Fibroblast of gingiva (primary cell): Measurements from ENCODE around the gene GATA5.
"Not testable (repeated sequence)": the region's sequence is repeated elsewhere in the genome, so short reads cannot be mapped to it uniquely, and the experiment has no call there.

Experiments used
- DNase-seq: peaks from one replicate; pipeline ENCODE4 v3.0.0-alpha.2; 2011; ENCODE audit warnings: low read depth

GATA5 gene

DNA sequence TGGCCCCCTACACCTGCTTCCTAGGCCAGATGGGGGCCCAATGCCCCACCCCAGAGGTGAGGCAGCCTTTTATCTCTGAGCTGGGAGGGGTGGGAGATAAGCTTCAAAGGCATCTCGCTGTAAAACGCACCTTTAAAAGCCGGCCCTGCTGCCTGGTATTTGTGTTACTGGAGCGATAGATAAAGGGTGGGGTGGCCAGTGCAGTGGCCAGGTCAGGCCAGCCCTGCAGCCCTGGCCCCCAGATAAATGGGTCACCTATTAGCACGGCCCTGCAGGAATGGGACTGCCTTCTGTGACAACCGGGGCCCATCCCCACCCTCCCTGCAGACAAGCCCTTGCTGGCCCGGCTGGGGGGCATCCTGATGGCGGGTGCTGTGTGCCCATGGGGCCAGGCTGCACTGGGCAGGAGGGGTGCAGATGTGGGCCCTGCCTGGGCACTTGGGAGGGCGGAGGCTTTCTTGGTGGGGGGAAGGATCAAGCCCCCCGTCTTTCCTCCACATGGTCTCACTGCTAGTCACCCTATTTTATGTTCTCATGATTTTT lies 45.4 kb downstream of the GATA5 start:
- no peak for DNase-seq

DNA sequence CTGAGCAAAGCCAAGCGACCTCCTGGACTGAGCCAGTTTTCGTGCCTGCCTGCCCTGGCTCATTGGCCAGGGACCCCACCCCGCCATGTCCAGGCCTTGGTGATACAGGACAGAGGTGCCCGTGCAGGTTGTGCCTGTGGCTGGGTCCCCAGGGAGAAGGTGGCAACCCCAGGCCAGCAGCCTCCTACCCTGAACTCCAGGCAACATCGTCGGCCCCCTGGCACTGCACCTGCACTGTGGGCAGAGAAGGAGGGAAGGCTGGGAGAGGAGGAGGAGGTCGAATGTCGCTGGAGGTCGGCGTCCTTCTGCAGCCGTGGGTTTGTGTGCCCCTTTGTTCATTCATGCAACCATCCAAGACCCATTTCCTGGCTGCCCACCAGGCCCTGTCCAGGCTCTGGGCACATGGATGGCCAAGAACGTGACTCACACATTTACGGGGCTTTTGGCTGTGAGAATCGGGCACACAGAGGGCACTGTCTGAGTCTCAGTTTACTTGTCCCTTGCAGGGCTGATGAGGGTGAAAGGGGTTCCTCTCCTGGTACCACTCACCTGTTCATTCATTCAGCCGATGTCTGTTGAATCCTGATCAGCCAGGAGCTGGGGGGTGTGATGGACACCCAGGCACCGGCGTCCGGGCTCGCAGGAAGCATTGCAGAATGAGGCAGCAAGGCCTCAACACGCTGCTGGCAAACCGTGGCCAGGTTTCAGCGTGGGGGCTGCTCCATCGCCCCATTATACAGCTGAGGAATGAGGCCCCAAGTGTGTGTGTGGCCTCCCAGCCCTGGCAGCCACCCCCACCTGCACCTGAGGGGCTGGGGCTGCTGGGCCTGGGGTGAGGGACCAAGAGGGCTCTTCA lies 46.1 kb downstream of the GATA5 start:
- DNase-seq, result no peak

DNA sequence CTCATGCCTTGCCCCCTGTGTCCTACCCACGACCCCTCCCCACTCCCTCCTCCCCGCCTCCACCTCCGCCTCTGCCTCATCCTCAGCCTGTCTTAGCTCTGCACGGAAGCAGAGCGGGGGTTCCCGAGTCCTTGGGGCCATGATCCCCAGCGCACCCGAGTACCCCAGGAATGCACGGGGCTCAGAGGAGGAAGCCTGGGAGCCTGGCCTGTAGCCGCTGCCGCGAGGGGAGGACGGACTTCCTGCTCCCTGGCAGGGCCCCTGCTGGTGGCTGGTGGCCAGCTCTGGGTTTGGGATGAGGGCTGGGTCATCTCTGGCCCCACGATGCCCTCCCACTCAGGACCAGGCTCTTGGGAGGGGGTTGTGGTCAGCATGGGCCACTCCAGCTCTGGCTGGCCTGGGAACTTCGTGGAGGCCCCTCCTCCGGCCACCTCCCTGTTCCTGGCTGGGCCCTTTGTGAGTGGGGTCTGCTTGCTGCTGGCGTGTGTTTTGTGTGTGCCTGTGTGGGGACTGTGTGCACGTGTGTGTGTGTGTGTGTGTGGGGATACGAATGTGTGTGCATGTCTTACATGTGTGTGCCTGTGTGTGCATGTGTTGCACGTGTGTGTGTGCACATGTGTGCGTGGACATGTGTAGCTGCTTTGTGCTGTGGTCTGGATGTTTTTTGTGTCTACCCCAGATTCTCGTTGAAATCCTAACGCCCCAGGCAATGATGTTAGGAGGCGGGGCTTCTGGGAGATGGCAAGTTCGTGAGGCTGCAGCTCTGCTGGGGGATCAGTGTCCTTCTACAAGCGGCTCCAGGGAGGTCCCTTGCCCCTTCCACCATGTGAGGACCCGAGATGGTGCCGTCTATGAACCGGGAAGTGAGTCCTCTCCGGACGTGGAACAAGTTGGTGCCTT lies 47.1 kb downstream of the GATA5 start:
- DNase-seq, result no peak

DNA sequence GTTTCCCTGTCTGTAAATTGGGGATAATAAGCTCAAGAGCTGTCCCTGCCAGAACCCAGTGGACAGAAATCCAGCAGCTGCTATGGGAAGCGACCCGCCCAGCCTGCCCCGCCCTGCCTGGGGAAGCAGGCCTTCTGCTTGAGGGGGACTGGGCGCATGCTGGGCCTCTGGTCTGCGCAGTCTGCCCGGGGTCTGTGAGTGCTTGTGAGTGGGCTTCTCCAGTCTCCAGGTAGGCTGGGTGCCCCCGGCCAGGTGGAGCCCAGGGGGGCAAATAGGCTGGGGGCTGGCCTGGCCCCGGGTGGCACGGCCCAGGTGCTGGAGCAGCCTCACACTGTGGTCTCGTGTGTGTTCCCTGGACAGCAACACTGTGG lies 47.8 kb downstream of the GATA5 start:
- DNase-seq, result no peak

DNA sequence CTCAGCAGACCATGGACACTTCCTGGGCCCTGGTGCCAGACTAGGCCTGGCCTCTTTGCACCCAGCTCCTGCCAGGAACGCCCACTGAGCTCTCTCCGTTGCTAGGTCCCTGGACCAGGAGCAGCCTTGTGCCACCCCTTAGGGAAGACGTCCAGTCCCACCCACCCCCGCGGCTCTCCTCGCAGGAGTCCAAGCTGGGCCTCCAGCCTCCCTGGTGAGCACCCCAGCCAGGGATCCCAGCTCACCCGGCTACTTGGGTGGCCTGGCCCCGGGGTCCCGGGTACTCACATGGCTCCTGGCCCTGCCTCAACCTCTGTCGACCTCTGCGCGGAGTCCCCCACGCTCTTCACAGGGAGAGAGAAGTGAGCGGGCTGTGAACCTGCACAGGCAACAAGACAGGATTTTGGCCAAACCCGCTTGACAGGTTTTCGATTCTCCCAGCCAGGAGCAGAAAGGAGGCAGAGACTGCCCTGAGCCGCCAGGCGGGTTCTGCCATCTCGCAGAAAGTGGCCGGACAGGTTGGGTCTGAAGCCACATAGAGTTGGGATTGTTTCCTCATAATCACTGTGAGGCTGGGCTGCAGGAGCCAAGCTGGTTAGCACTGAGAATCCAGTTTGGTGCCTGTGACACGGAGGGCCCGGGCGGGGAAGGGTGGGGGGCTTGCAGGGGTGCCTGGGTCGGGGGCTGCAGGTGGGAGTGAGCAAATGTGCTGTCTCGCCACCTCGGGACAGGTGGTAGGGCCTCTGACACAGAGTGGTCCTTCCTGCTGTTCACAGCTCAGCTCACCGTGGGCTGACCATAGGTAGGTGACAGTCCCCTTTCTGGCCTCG lies 48.4 kb downstream of the GATA5 start, which contains the start of gene RBBP8NL:
Gene RBBP8NL, minus strand, starts transcription at position 368 of the 830 bp plus-strand sequence. CDS start 7,892 bp downstream, outside the sequence.
- DNase-seq, result no peak

DNA sequence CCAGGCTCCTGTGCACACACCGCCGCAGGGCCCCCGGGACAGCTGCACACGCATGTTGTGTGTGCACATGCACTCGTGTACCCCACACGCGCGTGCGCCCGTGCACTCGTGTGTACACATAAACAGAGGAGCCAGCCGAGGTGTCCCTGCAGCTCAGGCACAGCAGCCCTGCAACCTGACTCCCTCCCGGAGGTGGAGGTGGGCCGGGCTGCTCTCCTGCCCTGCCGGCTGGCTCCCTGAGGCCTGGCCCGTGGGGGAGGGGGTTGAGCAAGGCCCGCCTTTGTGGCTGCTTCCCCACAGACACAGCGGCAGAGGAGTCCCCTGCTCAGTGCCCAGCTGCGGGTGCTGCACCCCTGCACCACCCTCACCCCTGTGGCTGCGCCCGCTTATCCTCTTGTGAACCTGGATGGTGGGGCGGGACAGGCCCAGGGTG lies 49.1 kb downstream of the GATA5 start:
- DNase-seq, result no peak

DNA sequence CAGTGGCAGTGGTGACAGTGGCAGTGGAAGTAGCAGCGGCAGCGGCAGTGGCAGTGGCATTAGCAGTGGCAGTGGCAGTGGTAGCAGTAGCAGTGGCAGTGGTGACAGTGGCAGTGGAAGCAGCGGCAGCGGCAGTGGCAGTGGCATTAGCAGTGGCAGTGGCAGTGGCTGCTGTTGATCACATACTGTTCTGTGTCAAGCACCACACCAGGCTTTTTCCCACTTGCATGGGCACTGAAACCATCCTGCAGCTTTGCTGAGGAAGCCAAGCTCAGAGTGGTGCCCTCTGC lies 49.8 kb downstream of the GATA5 start:
- not testable (repeated sequence) for DNase-seq

DNA sequence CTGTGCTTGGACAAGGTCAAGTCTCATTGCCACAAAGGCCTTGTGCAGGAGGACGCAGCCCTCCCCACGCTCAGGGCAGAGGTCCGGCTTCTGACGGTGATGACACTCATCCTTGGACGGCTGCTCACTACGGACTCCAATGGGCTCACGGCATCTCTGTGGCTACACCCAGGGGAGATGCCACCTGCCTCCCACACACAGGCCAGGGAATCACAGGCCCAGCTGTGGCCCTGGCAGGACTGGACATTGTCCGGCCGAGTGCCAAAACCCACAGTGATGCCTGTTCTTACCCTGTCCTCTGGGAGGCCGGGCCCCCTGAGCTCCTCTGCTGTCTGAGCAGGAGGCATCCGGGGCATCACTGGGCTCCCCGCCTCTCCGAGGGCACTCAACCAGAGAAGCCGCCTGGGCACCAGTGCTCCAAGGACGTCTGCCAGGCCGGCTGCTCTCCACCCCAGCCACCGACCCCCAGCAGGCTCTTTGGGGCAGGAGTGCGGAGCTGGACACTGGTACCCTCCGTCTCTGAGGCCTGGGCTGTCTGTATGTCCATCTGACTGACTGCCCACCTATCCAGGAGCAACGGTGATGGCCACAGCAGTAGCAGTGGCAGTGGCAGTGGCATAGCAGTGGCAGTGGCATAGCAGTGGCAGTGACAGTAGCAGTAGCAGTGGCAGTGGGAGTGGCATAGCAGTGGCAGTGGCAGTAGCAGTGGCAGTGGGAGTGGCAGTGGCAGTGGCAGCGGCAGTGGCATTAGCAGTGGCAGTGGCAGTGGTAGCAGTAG lies 50.3 kb downstream of the GATA5 start:
- DNase-seq, result no peak

DNA sequence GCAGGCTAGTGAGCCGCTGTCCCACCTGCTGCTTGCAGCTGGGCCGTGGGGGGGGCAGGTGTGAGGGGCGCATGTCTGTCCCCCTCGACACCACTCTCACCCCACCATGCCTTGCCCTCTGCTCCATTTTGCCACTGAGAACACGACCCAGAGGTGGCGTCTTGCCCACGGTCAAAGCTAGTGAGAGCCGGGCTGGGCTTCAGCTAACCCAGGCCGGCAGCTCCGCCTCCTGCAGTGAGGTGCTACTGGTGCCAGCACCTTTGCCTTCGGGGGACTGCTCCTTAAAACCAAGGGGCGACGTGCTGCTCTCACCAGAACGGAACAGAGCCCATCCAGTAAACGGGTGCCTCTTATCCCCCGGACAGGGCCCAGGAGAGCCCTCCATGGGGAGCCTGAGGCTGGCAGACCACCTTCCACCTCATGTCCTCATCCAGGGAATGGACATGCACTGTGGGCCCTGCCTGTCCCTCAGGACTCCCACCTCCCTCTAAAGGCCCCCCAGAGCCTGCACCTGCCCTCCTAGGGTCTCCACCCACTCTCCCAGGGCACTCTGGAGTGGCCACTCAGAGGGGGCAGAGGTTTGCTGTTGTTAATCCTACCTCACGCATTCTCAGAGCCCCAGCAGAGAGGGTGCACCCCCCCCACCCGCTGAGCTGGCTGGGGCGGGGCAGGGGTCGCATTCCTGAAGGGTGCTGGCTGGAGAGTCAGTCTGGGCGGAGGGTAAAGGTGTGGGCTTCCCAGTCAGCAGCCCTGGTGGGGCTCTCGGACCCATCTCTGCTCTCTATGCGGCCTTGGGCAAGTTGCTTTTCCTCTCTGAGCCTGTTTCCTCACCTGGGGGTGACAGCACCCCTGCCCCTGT lies 51.3 kb downstream of the GATA5 start:
- DNase-seq, result no peak

DNA sequence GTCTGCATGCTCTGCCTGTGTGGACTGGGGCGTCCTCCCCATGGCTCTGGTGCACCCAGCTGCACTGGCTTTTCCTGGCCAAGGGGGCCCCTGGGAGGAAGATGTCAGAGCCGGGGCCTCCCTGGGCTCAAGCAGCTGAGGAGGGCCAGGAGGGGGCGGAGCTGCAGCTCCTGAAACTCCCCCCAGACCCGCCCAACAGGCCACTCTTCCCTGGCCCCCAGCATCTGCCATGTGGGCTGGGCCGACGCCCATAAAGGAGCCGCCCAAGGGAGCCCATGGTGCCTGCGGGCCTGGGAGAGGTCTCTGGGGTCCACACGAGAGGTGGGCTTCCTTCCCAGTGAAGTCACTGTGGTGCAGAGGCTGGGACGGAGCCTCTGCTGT lies 52.5 kb downstream of the GATA5 start:
- DNase-seq, result no peak

DNA sequence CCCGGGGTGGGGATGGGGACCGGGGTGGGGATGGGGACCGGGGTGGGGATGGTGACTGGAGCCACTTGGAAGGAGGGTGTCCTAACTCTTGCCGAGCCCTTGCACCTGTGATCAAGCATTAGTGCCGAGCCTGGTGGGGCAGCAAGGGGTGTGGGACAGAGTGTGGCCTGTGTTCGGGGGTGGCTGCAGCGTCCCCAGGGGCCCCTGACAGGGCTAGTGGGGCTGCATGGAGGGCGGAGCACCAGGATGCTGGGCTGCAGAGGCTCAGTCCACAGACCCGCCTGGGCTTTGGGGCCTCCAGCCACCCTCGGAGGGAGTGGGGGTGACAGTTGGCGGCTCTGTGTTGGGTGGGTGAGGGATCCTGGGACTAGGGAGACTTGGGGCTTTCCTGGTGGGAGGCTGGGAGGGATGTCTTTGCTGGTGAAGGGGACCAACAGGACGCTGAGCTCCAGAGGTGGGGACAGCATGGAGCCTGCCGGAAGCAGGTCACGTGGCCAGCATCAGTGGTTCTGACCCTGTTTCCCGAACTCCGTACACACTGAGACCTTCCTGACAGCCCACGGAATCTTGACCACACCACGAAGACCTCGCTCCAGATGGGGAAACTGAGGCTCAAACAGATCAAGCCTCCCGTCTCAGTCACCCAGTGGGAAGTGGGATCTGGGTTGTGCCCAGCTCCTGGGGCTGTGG lies 53.0 kb downstream of the GATA5 start:
- DNase-seq, result no peak

DNA sequence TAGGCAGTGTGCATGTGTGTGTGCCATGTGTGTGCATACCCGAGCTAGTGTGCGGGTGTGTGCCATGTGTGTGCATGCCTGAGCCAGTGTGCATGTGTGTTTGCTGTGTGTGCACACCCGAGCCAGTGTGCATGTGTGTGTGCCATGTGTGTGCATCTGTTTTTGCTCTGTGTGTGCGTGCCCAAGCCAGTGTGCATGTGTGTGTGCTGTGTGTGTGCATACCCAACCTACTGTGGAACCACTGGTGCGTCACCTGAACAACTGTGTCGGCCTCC lies 54.1 kb downstream of the GATA5 start:
- DNase-seq, result no peak

DNA sequence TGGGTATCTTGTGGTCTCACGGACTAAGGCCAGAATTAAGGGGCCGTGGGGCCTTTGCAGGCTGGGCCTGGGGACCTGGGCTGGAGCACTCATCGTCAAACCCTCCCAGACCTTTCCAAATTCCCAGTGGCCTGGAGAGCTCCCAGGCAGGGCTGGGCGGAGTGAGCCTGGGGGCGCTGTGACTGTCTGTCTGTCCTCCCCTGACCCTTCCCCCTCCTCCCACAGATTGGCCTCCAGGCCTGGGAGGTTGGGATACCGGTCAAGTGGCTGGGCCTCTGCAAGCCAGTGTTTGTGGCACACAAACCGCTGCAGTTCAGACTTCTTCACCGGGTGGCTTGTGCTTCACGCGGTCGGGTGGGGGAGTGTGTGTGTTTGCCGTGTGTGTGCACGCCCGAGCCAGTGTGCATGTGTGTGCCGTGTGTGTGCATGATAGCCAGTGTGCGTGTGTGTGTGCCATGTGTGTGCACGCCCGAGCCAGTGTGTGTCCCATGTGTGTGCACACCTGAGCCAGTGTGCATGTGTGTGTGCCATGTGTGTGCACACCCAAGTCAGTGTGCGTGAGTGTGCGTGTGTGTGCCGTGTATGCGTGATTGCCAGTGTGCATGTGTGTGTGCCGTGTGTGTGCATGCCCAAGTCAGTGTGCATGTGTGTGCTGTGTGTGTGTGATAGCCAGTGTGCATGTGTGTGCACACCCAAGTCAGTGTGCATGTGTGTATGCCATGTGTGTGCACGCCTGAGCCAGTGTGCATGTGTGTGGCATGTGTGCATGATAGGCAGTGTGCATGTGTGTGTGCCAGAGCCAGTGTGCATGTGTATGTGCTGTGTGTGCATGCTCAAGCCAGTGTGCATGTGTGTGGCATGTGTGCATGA lies 54.7 kb downstream of the GATA5 start:
- DNase-seq, result no peak

DNA sequence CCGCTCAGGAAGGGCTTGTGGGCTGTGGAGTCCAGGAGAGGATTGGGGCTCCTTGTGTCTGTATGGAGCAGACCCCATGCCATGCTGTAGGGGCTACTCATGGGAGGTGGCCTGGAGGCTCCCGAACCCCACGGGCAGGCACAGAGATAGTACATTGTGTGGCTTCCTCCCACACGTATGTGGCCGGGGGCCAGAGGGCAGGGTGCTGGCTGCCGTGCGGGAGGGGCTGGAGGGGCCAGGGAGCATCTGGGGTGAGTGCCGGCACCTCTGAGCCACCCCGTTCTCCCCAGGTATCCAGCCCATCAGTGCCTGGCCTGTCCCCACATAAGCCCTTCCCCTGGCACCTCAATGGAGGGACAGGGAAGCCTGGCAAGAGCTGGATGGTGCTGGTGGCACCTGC lies 56.0 kb downstream of the GATA5 start:
- no peak for DNase-seq

DNA sequence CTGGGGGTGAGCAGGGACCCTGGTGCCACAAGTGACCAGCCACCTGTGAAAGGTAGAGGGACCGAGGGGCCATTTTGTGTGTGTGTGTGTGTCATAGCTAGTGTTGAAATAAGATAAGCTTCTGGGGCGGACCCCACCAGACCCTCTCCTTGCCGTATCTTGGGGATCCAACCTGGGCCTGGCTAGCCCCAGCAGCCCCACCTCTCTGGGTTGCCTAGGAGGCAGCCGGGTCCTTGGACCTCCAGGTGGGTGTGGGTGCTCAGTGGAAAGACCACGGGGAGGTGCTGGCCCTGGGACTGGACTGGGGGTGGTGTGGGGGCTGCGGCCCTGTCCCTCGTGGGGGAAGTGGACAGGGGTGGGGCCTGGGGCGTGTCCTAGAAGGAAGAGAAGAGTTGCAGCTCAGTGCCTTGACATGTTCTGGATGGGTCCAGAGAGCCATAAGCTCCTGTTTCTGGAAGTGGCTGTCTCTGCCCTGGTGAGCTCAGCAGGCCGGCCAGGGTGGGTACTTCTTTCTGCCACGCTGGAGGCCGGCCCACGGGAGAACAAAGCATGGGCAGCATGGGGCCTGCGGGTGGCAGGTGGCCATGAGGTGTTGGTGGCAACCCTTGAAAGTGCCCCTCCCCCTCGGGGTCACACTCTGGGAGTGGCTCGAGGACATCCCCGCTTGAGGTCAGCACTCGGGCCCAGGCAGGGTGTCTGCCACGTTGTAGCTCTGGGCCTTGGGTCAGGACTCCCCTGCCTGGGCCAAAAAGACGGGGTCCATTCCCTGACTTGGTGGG lies 56.9 kb downstream of the GATA5 start:
- DNase-seq, result no peak

DNA sequence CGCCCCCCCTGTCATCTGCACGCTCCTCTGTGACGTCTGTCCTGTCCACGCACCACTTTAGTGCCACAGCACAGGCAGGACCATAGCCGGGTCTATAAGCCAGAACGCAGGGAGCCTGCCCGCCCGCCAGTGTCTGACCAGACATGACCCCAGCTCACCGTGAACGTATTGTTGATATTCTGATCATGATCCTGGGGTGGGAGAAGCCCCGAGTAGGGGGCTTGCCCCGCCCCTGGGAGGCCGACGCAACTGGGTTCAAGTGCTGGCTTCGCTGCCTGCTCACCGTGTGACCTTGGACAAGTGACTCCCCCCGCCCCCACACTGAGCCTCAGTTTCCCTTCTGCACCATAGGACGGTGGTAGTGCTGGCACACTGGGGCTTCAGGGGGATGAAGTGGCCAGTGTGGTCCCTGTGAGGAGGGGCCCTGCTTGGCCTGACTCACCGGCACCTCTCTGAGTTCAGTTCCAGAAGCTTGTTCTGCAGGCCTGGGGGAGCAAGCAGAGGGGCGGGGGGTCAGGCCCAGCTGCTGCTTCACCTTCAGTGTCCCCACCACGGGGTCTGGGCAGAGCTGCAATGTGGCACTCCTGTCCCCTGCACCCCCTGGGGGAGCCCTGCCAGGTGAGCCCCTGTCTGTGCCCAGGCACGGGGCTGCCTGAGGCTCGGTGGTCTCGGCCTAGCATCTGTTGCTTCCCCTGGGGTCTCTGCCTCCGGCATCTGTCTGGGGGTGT lies 57.6 kb downstream of the GATA5 start:
- no peak for DNase-seq
